DND-41 (cell line): Measurements from ENCODE around the gene PSTPIP1.

Experiments used
- ATAC-seq: fragments of 200-7000 bp; cut with Tn5 transposase; 3 replicates; pipeline ENCODE4 v1.9.1; 2021; ENCODE audit warnings: low read depth; ENCODE audit not compliant: insufficient read depth
- DNase-seq: peaks from one replicate; pipeline ENCODE4 v3.0.0-alpha.2; 2020
- H2AFZ ChIP-seq: 2 replicates; pipeline ENCODE4 v1.6.0; 2012; ENCODE audit warnings: low read depth, low read length
- H3K27ac ChIP-seq: 2 replicates; pipeline ENCODE4 v1.5.1; 2012; ENCODE audit warnings: low read length, inconsistent platforms
- H3K27me3 ChIP-seq: fragments of 200-600 bp; sonication (generic); 2 replicates; pipeline ENCODE4 v1.6.0; 2012; ENCODE audit warnings: low read length, mild to moderate bottlenecking, inconsistent platforms; ENCODE audit not compliant: insufficient read depth, poor library complexity
- H3K36me3 ChIP-seq: 2 replicates; pipeline ENCODE4 v1.5.1; 2012; ENCODE audit warnings: low read length, inconsistent platforms; ENCODE audit not compliant: insufficient read depth
- H3K4me1 ChIP-seq: 2 replicates; pipeline ENCODE4 v1.5.1; 2012; ENCODE audit warnings: mild to moderate bottlenecking, low read length; ENCODE audit not compliant: insufficient read depth
- H3K4me2 ChIP-seq: 2 replicates; pipeline ENCODE4 v1.6.0; 2012; ENCODE audit warnings: mild to moderate bottlenecking, moderate library complexity, low read length, inconsistent platforms; ENCODE audit not compliant: insufficient read depth
- H3K4me3 ChIP-seq, 2 experiments: fragments of 200-600 bp in 1 of 2; shearing (Covaris generic) in 1 of 2; 2 replicates each; pipeline ENCODE4 v1.5.1; 2012 to 2016; ENCODE audit warnings: inconsistent platforms in 2 of 2, low read length in 2 of 2, mild to moderate bottlenecking in 2 of 2, low read depth in 1 of 2, moderate library complexity in 1 of 2
- H3K79me2 ChIP-seq: 2 replicates; pipeline ENCODE4 v1.6.0; 2012; ENCODE audit warnings: low read length, inconsistent platforms; ENCODE audit not compliant: insufficient read depth
- H3K9ac ChIP-seq: 2 replicates; pipeline ENCODE4 v1.6.0; 2012; ENCODE audit warnings: low read depth, mild to moderate bottlenecking, inconsistent platforms, low read length, moderate library complexity
- H3K9me3 ChIP-seq: 2 replicates; pipeline ENCODE4 v1.5.1; 2012; ENCODE audit warnings: low read length, moderate library complexity, mild to moderate bottlenecking, inconsistent platforms; ENCODE audit not compliant: insufficient read depth, severe bottlenecking
- H4K20me1 ChIP-seq: 2 replicates; pipeline ENCODE4 v1.6.0; 2012; ENCODE audit warnings: low read length; ENCODE audit not compliant: insufficient read depth
- CTCF ChIP-seq: IDR thresholded peaks from 2 replicates; pipeline ENCODE4 v1.5.1; 2012; ENCODE audit warnings: borderline replicate concordance, low read length, moderate library complexity, mild to moderate bottlenecking; ENCODE audit not compliant: poor library complexity, severe bottlenecking; ENCODE audit errors: extremely low read depth
- EZH2 ChIP-seq: IDR thresholded peaks from 3 replicates; pipeline ENCODE4 v1.6.1; 2012; ENCODE audit warnings: borderline replicate concordance, low read depth, mild to moderate bottlenecking, moderate library complexity, low read length, inconsistent platforms; ENCODE audit not compliant: severe bottlenecking

The PSTPIP1 gene

GRCh38 chr15:77042955-77043920, 48.3 kb downstream of the PSTPIP1 start:
- Histone ChIP-seq H3K79me2 (no peaks in the 10 kb centered on the region), H3K9ac (no peak overlapping the region), H3K4me1 (no peaks in the 10 kb centered on the region), H2AFZ (no peak overlapping the region), H3K9me3 (no peaks in the 10 kb centered on the region), H3K4me3 (no peak overlapping the region), H3K27ac (no peak overlapping the region), H3K4me2 (no peak overlapping the region), H4K20me1 (no peaks in the 10 kb centered on the region; the same call in 1 of the 2 replicates), H3K27me3 (no peaks in the 10 kb centered on the region), H3K36me3 (peaks cover 57% of the 10 kb centered on the region)
- no peak for ATAC-seq
- DNase-seq = no peak
- TF ChIP-seq EZH2 = no peak
- no peak for TF ChIP-seq CTCF

- DNase-seq = no peak
- H3K27ac ChIP-seq = no peak overlapping the region
- no peak overlapping the region for H3K9ac ChIP-seq
- H3K4me3 ChIP-seq = no peak overlapping the region
- H3K36me3 ChIP-seq = peaks cover 61% of the 10 kb centered on the region
- no peaks in the 10 kb centered on the region for H3K9me3 ChIP-seq
- no peaks in the 10 kb centered on the region for H3K4me1 ChIP-seq
- ATAC-seq = no peak
- H3K27me3 ChIP-seq = no peaks in the 10 kb centered on the region
- no peak overlapping the region for H2AFZ ChIP-seq
- no peaks in the 10 kb centered on the region; the same call in 1 of the 2 replicates for H4K20me1 ChIP-seq
- H3K79me2 ChIP-seq = no peaks in the 10 kb centered on the region
- no peak overlapping the region for H3K4me2 ChIP-seq
- no peak for TF ChIP-seq CTCF
- no peak for TF ChIP-seq EZH2
Measured at GRCh38 chr15:77044228-77045042, 49.5 kb downstream of the PSTPIP1 start.

GRCh38 chr15:77045985-77046384, 51.1 kb downstream of the PSTPIP1 start:
- H3K27ac ChIP-seq = no peak overlapping the region
- H3K27me3 ChIP-seq = no peaks in the 10 kb centered on the region
- H3K4me3 ChIP-seq = no peak overlapping the region
- no peak overlapping the region for H3K9ac ChIP-seq
- H4K20me1 ChIP-seq = no peaks in the 10 kb centered on the region; the same call in 1 of the 2 replicates
- ATAC-seq (no peak), DNase-seq (no peak)
- H3K4me1 ChIP-seq = no peaks in the 10 kb centered on the region
- no peak overlapping the region for H2AFZ ChIP-seq
- H3K9me3 ChIP-seq = no peaks in the 10 kb centered on the region
- H3K36me3 ChIP-seq = peaks cover 66% of the 10 kb centered on the region
- no peak for TF ChIP-seq CTCF
- TF ChIP-seq EZH2 = no peak
- H3K79me2 ChIP-seq = no peaks in the 10 kb centered on the region
- no peak overlapping the region for H3K4me2 ChIP-seq
